CD14-positive monocyte (primary cell): ENCODE measurements around the gene CXCL16. TPM values are rescaled to one million over a fixed set of nuclear protein-coding genes. Genes with fewer than 3 reads are reported as not detected.
A peak's percentile ranks its signal among the peaks of the same experiment; 100 is the strongest.

Source experiments
- DNase-seq, 3 donors: peaks; one replicate each; pipeline ENCODE4 v3.0.0-alpha.2; 2011 to 2022
- H2AFZ ChIP-seq: 2 replicates; pipeline ENCODE4 v1.6.0; 2012; ENCODE audit warnings: mild to moderate bottlenecking, low read depth, low read length, inconsistent platforms; ENCODE audit not compliant: insufficient read depth, poor library complexity, severe bottlenecking
- H3K27ac ChIP-seq, 2 donors: 1 replicate in 1 of 2; 2 replicates in 1 of 2; pipeline ENCODE4 v1.5.1; 2012 to 2013; ENCODE audit warnings: low read length in 2 of 2, control low read depth in 1 of 2, inconsistent platforms in 1 of 2, low read depth in 1 of 2, mild to moderate bottlenecking in 1 of 2
- H3K27me3 ChIP-seq, 2 donors: one replicate each; pipeline versions ENCODE4 v1.6.0 to v1.6.1; 2011 to 2013; ENCODE audit warnings: low read length in 2 of 2; ENCODE audit not compliant: control insufficient read depth in 2 of 2, insufficient read depth in 2 of 2
- H3K36me3 ChIP-seq, 2 donors: replicated peaks in 1 of 2; 1 replicate in 1 of 2; 2 replicates in 1 of 2; pipeline versions ENCODE4 v1.5.1 to v1.6.1; 2012 to 2013; ENCODE audit warnings: low read length in 2 of 2, control low read depth in 1 of 2, inconsistent platforms in 1 of 2, mild to moderate bottlenecking in 1 of 2; ENCODE audit not compliant: insufficient read depth in 2 of 2, control insufficient read depth in 1 of 2
- H3K4me1 ChIP-seq, 2 donors: 1 replicate in 1 of 2; 2 replicates in 1 of 2; pipeline versions ENCODE4 v1.5.1 to v1.6.1; 2012 to 2013; ENCODE audit warnings: low read length in 2 of 2, control low read depth in 1 of 2, inconsistent platforms in 1 of 2, mild to moderate bottlenecking in 1 of 2, moderate library complexity in 1 of 2; ENCODE audit not compliant: insufficient read depth in 2 of 2, control insufficient read depth in 1 of 2
- H3K4me2 ChIP-seq: replicated peaks from 2 replicates; pipeline ENCODE3; 2012; ENCODE audit warnings: low read length, moderate library complexity, mild to moderate bottlenecking; ENCODE audit not compliant: poor library complexity, severe bottlenecking; ENCODE audit errors: extremely low read depth
- H3K4me3 ChIP-seq, 3 experiments: fragments of 200-600 bp in 1 of 3; sonication (generic) in 1 of 3; replicated peaks in 1 of 3; 1 replicate in 2 of 3; 2 replicates in 1 of 3; pipeline ENCODE4 v1.5.1; 2011 to 2013; ENCODE audit warnings: low read length in 3 of 3, mild to moderate bottlenecking in 3 of 3, control low read depth in 2 of 3, low read depth in 2 of 3, inconsistent platforms in 1 of 3, moderate library complexity in 1 of 3
- H3K79me2 ChIP-seq: 2 replicates; pipeline ENCODE4 v1.6.0; 2012; ENCODE audit warnings: mild to moderate bottlenecking, control low read depth, inconsistent platforms, low read length, moderate library complexity; ENCODE audit not compliant: insufficient read depth
- H3K9ac ChIP-seq: 2 replicates; pipeline ENCODE4 v1.6.0; 2017; ENCODE audit warnings: low read length, mild to moderate bottlenecking; ENCODE audit not compliant: insufficient read depth, poor library complexity, severe bottlenecking
- H3K9me3 ChIP-seq, 2 donors: replicated peaks in 1 of 2; 1 replicate in 1 of 2; 2 replicates in 1 of 2; pipeline versions ENCODE4 v1.5.1 to v1.6.1; 2012 to 2013; ENCODE audit warnings: low read length in 2 of 2, control low read depth in 1 of 2; ENCODE audit not compliant: control insufficient read depth in 1 of 2, insufficient read depth in 1 of 2
- H4K20me1 ChIP-seq: 2 replicates; pipeline ENCODE4 v1.6.0; 2012; ENCODE audit warnings: mild to moderate bottlenecking, low read length, control low read depth, moderate library complexity; ENCODE audit not compliant: insufficient read depth
- H3K27ac Mint-ChIP-seq, 7 donors: one replicate each; pipeline ENCODE4 v1.8.0; 2020; ENCODE audit warnings: mild to moderate bottlenecking in 7 of 7, mixed read lengths in 7 of 7, moderate library complexity in 6 of 7, inconsistent platforms in 2 of 7
- H3K27me3 Mint-ChIP-seq, 3 donors: one replicate each; pipeline ENCODE4 v1.8.0; 2021 to 2022; ENCODE audit warnings: low read depth in 3 of 3, mild to moderate bottlenecking in 3 of 3, mixed read lengths in 3 of 3, moderate library complexity in 3 of 3, inconsistent platforms in 1 of 3
- H3K36me3 Mint-ChIP-seq, 2 donors: one replicate each; pipeline ENCODE4 v1.8.0; 2020; ENCODE audit warnings: mixed read lengths in 2 of 2, inconsistent platforms in 1 of 2, mild to moderate bottlenecking in 1 of 2
- H3K4me1 Mint-ChIP-seq: one replicate; pipeline ENCODE4 v1.8.0; 2020; ENCODE audit warnings: mild to moderate bottlenecking, mixed read lengths
- H3K4me3 Mint-ChIP-seq, 2 donors: one replicate each; pipeline ENCODE4 v1.8.0; 2020; ENCODE audit warnings: mild to moderate bottlenecking in 2 of 2, mixed read lengths in 2 of 2, moderate library complexity in 1 of 2
- H3K9me3 Mint-ChIP-seq, 7 donors: one replicate each; pipeline ENCODE4 v1.8.0; 2020 to 2022; ENCODE audit warnings: mixed read lengths in 7 of 7, mild to moderate bottlenecking in 6 of 7, moderate library complexity in 6 of 7, inconsistent platforms in 2 of 7
- WGBS: methylation state at CpG from one replicate; pipeline ENCODE4 v1.1.5; 2013; ENCODE audit warnings: missing lambda C conversion rate; ENCODE audit not compliant: insufficient coverage; 5-methylcytosine and 5-hydroxymethylcytosine counted together
- intact Hi-C, 2 donors: fragments of 100-400 bp; cut with micrococcal nuclease; formaldehyde crosslinking; loops; one replicate each; pipeline versions ENCODE4 v1.15.0 to v1.15.1; 2023
- polyA plus RNA-seq, 3 donors: library from polyadenylated mRNA; depleted of rRNA in 1 of 3; unstranded in 2 of 3; stranded (reverse) in 1 of 3; fragments of 300-500 nt in 2 of 3; fragments of >200 nt in 1 of 3; fragmentation: Illumina TruSeq in 2 of 3; gene quantifications; 1 replicate in 2 of 3; 2 replicates in 1 of 3; pipeline ENCODE4 v1.2.3, GENCODE V29; 2012 to 2021
- TF ChIP-seq, protein P1 (sequence below): fragments of 200-600 bp; IDR thresholded peaks from one replicate; pipeline ENCODE4 v1.8.0; 2022; ENCODE audit warnings: antibody characterized with exemption, mild to moderate bottlenecking

Gene CXCL16
- polyA plus RNA-seq, 3 donors, result 68.1 to 204 (median 103) TPM

DNA sequence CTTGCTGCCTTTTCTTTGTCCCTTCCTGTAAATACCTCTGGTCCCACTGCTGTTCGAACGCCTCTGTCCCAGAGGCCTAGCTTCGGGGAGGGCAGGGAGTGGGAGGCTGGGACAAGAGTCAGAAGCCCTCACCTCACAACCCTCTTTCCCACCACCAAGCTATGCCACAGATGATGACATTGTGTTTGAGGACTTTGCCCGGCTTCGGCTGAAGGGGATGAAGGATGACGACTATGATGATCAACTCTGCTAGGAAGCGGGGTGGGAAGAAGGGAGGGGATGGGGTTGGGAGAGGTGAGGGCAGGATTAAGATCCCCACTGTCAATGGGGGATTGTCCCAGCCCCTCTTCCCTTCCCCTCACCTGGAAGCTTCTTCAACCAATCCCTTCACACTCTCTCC is 18.9 kb downstream of the CXCL16 start:
- Histone ChIP-seq H3K4me2 (no peak overlapping the region), H3K9ac (no peak overlapping the region), H3K4me3 (no peak overlapping the region), H3K27ac (no peak overlapping the region), H2AFZ (no peak overlapping the region), H3K4me1 (peaks cover 26 to 53% of the 10 kb centered on the region in 2 donors), H3K27me3 (no peaks in the 10 kb centered on the region), H3K79me2 (peaks cover 34% of the 10 kb centered on the region), H3K9me3 (no peaks in the 10 kb centered on the region), H3K36me3 (peaks cover 59 to 62% of the 10 kb centered on the region in 2 donors), H4K20me1 (peaks cover 63% of the 10 kb centered on the region)
- peaks cover 37% of the 10 kb centered on the region for H3K4me1 Mint-ChIP-seq
- peaks cover 61 to 67% of the 10 kb centered on the region in 2 donors for H3K36me3 Mint-ChIP-seq
- no peak overlapping the region for H3K4me3 Mint-ChIP-seq
- no CpG with 5 or more reads among the region's 7 CpGs for WGBS
- H3K9me3 Mint-ChIP-seq, result peaks cover 0 to 3% (median 0%) of the 10 kb centered on the region in 7 donors
- TF ChIP-seq, protein P1, sequence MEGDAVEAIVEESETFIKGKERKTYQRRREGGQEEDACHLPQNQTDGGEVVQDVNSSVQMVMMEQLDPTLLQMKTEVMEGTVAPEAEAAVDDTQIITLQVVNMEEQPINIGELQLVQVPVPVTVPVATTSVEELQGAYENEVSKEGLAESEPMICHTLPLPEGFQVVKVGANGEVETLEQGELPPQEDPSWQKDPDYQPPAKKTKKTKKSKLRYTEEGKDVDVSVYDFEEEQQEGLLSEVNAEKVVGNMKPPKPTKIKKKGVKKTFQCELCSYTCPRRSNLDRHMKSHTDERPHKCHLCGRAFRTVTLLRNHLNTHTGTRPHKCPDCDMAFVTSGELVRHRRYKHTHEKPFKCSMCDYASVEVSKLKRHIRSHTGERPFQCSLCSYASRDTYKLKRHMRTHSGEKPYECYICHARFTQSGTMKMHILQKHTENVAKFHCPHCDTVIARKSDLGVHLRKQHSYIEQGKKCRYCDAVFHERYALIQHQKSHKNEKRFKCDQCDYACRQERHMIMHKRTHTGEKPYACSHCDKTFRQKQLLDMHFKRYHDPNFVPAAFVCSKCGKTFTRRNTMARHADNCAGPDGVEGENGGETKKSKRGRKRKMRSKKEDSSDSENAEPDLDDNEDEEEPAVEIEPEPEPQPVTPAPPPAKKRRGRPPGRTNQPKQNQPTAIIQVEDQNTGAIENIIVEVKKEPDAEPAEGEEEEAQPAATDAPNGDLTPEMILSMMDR, result no peak
- DNase-seq, result no peak
- peak overlapping the region; percentile 41 to 89 (median 66) for H3K27ac Mint-ChIP-seq
- H3K27me3 Mint-ChIP-seq, result peaks cover 0 to 2% (median 2%) of the 10 kb centered on the region in 3 donors
- intact Hi-C loops, result no loop called here

DNA sequence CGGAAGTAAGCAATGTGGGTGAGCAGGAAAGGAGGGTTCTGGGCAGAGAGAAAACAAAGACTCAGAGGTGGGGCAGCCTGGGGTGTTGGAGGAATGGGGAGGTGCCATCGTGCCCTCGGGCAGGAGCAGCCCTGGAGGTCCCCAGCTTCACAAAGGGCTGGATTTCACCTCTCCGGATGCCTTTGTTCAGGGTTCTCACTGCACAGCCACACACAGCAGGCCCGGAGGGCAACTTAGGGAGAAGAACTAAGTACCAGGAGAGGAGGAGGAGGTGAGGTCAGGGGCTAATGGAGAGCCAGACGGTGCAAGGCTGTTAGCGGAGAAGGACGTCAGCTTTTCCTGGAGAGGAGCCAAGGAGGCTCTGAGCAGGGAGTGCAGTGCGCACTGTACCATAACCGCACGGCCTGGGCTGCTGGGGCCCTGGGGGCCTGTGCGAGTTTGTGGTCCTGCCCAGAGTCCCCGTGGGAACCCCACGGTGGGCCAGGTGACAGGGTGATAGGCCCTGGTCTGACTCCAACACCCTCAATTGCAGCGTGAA is 20.0 kb downstream of the CXCL16 start:
- Mint-ChIP-seq H3K4me1 (peaks cover 38% of the 10 kb centered on the region), H3K36me3 (peaks cover 70 to 77% of the 10 kb centered on the region in 2 donors), H3K4me3 (no peak overlapping the region), H3K27ac (peak overlapping the region in 5 of 7 donors; percentile 19 to 85 (median 69)), H3K27me3 (peaks cover 0 to 2% (median 0%) of the 10 kb centered on the region in 3 donors), H3K9me3 (no peaks in the 10 kb centered on the region)
- no peak overlapping the region for H3K4me3 ChIP-seq
- peaks cover 44% of the 10 kb centered on the region for H3K79me2 ChIP-seq
- TF ChIP-seq, protein P1, result no peak
- H3K36me3 ChIP-seq, result peaks cover 67 to 71% of the 10 kb centered on the region in 2 donors
- peaks cover 26 to 53% of the 10 kb centered on the region in 2 donors for H3K4me1 ChIP-seq
- no peak for DNase-seq
- no peaks in the 10 kb centered on the region for H3K27me3 ChIP-seq
- H4K20me1 ChIP-seq, result peaks cover 73% of the 10 kb centered on the region
- H3K9ac ChIP-seq, result no peak overlapping the region
- 89% methylated on average over 12 of the region's 15 CpGs for WGBS
- no peaks in the 10 kb centered on the region for H3K9me3 ChIP-seq
- no peak overlapping the region for H3K4me2 ChIP-seq
- peak overlapping the region in 1 of 2 donors; percentile 1 for H3K27ac ChIP-seq
- H2AFZ ChIP-seq, result no peak overlapping the region
- intact Hi-C loops, result no loop called here
